ENCODE data around the gene TTC7B.

DNA sequence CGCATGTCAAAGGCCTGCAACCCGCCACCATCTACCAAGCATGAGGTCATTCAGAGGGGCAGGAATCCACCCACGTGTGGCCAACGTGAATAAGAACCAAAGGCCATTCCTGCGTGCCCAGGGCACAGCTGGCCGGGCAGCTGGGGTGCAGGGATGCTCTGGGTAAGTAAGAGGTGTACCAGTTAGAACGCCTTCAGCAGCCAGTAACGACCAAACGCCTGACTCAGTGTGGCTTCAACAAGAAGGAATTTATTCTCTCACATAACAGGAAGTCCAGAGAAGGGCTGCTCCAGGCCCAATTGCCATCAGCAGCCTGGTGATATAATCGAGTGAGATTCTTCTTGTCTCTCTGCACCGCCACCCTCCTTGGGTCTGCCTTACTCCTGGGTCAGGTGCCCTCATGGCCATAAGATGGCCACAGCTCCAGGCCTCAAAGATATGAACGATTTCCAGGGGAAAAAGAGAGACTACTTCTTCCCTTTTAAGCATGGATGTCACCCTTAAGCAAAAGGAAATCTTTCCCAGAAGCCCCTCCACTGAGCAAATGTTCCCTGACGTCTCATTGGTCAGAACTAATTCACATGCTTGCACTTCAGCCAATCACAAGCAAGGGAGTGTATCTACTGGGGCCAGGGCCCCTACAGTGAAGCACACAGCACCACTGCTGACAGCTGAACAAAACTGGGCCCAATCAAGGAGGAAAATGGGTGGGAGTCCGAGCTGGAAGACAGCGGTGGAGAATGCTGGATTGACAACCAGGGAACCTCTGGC is 7.3 kb downstream of the TTC7B start:
- TF ChIP-seq, protein P1, sequence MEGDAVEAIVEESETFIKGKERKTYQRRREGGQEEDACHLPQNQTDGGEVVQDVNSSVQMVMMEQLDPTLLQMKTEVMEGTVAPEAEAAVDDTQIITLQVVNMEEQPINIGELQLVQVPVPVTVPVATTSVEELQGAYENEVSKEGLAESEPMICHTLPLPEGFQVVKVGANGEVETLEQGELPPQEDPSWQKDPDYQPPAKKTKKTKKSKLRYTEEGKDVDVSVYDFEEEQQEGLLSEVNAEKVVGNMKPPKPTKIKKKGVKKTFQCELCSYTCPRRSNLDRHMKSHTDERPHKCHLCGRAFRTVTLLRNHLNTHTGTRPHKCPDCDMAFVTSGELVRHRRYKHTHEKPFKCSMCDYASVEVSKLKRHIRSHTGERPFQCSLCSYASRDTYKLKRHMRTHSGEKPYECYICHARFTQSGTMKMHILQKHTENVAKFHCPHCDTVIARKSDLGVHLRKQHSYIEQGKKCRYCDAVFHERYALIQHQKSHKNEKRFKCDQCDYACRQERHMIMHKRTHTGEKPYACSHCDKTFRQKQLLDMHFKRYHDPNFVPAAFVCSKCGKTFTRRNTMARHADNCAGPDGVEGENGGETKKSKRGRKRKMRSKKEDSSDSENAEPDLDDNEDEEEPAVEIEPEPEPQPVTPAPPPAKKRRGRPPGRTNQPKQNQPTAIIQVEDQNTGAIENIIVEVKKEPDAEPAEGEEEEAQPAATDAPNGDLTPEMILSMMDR (IDR thresholded peaks at IDR 0.05), result no peak
- no peak for TF ChIP-seq POLR2A (IDR thresholded peaks at IDR 0.05)

Data from esophagus squamous epithelium (tissue), 4 donors.